ENCODE data around the gene ZNF239. TPM values are rescaled to one million over a fixed set of nuclear protein-coding genes. Genes with fewer than 3 reads are reported as not detected.
"Not testable (repeated sequence)": the region's sequence is repeated elsewhere in the genome, so short reads cannot be mapped to it uniquely, and the experiment has no call there.

ZNF239 gene
- total RNA-seq, 1 donor from 2014 or later: 2.1 TPM

- Histone ChIP-seq H3K4me3 (no peak overlapping the region), H3K36me3 (no peaks in the 10 kb centered on the region), H3K27ac (no peak overlapping the region), H3K27me3 (ENCODE audit: low read depth) (no peaks in the 10 kb centered on the region), H3K4me1 (peaks cover 20% of the 10 kb centered on the region), H3K9me3 (no peaks in the 10 kb centered on the region)
- no peak for TF ChIP-seq CTCF (IDR thresholded peaks at IDR 0.05)
- intact Hi-C loops (cut with DNase I): no loop called here
- ATAC-seq (no peak), DNase-seq (no peak)
Observed at GRCh38 chr10:43598446-43598845, 24.0 kb upstream of the ZNF239 start.

GRCh38 chr10:43596546-43596945 is 22.1 kb upstream of the ZNF239 start:
- Histone ChIP-seq H3K9me3 (no peaks in the 10 kb centered on the region), H3K27ac (no peak overlapping the region), H3K27me3 (ENCODE audit: low read depth) (no peaks in the 10 kb centered on the region), H3K4me1 (peaks cover 20% of the 10 kb centered on the region), H3K36me3 (no peaks in the 10 kb centered on the region), H3K4me3 (no peak overlapping the region)
- DNase-seq (no peak), ATAC-seq (no peak)
- intact Hi-C loops (cut with DNase I): no loop called here
- TF ChIP-seq CTCF (IDR thresholded peaks at IDR 0.05): no peak

DNA sequence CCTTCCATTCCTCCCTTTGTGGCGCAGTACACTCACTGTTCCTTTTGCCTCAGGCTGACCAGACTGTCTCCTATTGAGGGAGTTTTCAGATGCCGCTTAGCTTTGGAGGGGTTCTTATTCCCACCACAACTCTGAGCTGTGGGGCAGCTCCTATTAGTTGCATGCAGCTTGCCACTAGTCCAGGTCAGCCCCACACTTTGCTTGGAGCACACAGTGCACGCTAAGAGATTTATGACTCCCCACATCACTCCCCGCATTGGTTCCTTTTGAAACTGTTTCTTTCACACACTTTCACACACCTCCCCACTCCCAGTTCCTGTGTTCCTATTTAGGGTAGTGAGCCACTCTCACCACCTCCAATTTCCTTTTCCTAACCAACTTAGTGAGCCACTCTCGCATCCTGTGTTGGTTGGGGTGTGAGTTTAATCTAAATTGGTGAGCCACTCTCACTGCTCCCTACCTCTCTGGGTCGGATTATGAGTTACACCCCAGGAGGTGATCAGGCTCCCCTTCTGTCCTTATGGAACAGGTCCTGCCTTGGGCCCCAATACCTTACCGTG is 21.4 kb upstream of the ZNF239 start:
- Histone ChIP-seq H3K4me3 (peak overlapping the region; percentile 46), H3K9me3 (no peaks in the 10 kb centered on the region), H3K27ac (no peak overlapping the region), H3K27me3 (ENCODE audit: low read depth) (no peaks in the 10 kb centered on the region), H3K36me3 (no peaks in the 10 kb centered on the region), H3K4me1 (peaks cover 20% of the 10 kb centered on the region)
- peak in 1 of 2 donors; percentile 29 for ATAC-seq
- TF ChIP-seq CTCF (IDR thresholded peaks at IDR 0.05): no peak
- no peak for DNase-seq
- intact Hi-C loops (cut with DNase I): no loop called here

- DNase-seq: no peak
- TF ChIP-seq CTCF (IDR thresholded peaks at IDR 0.05): no peak
- Histone ChIP-seq H3K4me1 (peaks cover 20% of the 10 kb centered on the region), H3K36me3 (no peaks in the 10 kb centered on the region), H3K27ac (no peak overlapping the region), H3K27me3 (ENCODE audit: low read depth) (no peaks in the 10 kb centered on the region), H3K9me3 (no peaks in the 10 kb centered on the region), H3K4me3 (peak overlapping the region; percentile 46)
- ATAC-seq: peak; percentile 42 to 58
- intact Hi-C loops (cut with DNase I): no loop called here
Observed at GRCh38 chr10:43594944-43595589, 20.7 kb upstream of the ZNF239 start.

- intact Hi-C loops (cut with DNase I): no loop called here
- H3K36me3 ChIP-seq: no peaks in the 10 kb centered on the region
- DNase-seq: no peak
- TF ChIP-seq CTCF (IDR thresholded peaks at IDR 0.05): no peak
- ATAC-seq: no peak
- no peak overlapping the region for H3K27ac ChIP-seq
- H3K27me3 ChIP-seq (ENCODE audit: low read depth): no peaks in the 10 kb centered on the region
- no peaks in the 10 kb centered on the region for H3K9me3 ChIP-seq
- H3K4me1 ChIP-seq: peaks cover 19% of the 10 kb centered on the region
- no peak overlapping the region for H3K4me3 ChIP-seq
Observed at GRCh38 chr10:43591303-43591904, 17.0 kb upstream of the ZNF239 start.

GRCh38 chr10:43586730-43587115 is 12.3 kb upstream of the ZNF239 start:
- H3K36me3 ChIP-seq; H3K27ac ChIP-seq; H3K27me3 ChIP-seq (ENCODE audit: low read depth); H3K4me1 ChIP-seq; H3K4me3 ChIP-seq; intact Hi-C loops (cut with DNase I); H3K9me3 ChIP-seq; ATAC-seq; DNase-seq: not testable (repeated sequence)

All from lower lobe of right lung (tissue), 2 donors.